H1 (cell line): Measurements from ENCODE around the gene CCNI2. TPM values are rescaled to one million over a fixed set of nuclear protein-coding genes. Genes with fewer than 3 reads are reported as not detected.

Experiments
- BCL11A ChIP-seq, 2 experiments: IDR thresholded peaks; one replicate each; pipeline ENCODE4 v1.6.1; 2011; ENCODE audit warnings: low read depth in 2 of 2, low read length in 2 of 2, mild to moderate bottlenecking in 2 of 2
- EGR1 ChIP-seq: IDR thresholded peaks from 2 replicates; pipeline ENCODE4 v1.6.1; 2011; ENCODE audit warnings: low read depth, low read length, borderline replicate concordance
- GABPA ChIP-seq: IDR thresholded peaks from 2 replicates; pipeline ENCODE4 v1.6.1; 2011; ENCODE audit warnings: mild to moderate bottlenecking, low read length, moderate library complexity, borderline replicate concordance; ENCODE audit not compliant: insufficient read depth
- HDAC6 ChIP-seq: IDR thresholded peaks from one replicate; pipeline ENCODE4 v1.7.1; 2012; ENCODE audit warnings: low read depth, mild to moderate bottlenecking, inconsistent platforms, low read length, moderate library complexity
- polyA plus RNA-seq, 7 experiments: library from polyadenylated mRNA; depleted of rRNA in 3 of 7; stranded (reverse) in 5 of 7; unstranded in 2 of 7; fragments of >200 nt in 5 of 7; fragments of 200-250 nt in 2 of 7; gene quantifications; 1 replicate in 5 of 7; 2 replicates in 1 of 7; 4 replicates in 1 of 7; pipeline versions ENCODE4 v1.2.1 to v1.2.3, GENCODE V29; 2011 to 2013; ENCODE audit warnings: missing spikeins in 2 of 7, mixed read lengths in 2 of 7
- total RNA-seq: library from RNA; stranded (reverse); fragmentation: NEBNext Ultra II Directional; extraction: Animal tissue kit (Norgen Biotek cat#: 25700); gene quantifications from 2 replicates; pipeline ENCODE4 v1.2.1, GENCODE V29; 2021
- TF ChIP-seq, protein P1 (sequence below): fragments of 300-600 bp; sonication (generic); IDR thresholded peaks from 2 replicates; pipeline ENCODE4 v1.7.1; 2012; ENCODE audit warnings: low read length, moderate library complexity, mild to moderate bottlenecking, inconsistent platforms; ENCODE audit not compliant: insufficient replicate concordance
- TF ChIP-seq, protein P2 (sequence below): IDR thresholded peaks from 2 replicates; pipeline ENCODE4 v1.6.1; 2011; ENCODE audit warnings: low read depth, mild to moderate bottlenecking, low read length; ENCODE audit not compliant: insufficient read depth

CCNI2 gene
- total and polyA plus RNA-seq, 2 of the 8 experiments (the other 6 are each of a cell fraction or from before 2014, with no cell fraction given): 1.3 to 1.4 TPM

DNA sequence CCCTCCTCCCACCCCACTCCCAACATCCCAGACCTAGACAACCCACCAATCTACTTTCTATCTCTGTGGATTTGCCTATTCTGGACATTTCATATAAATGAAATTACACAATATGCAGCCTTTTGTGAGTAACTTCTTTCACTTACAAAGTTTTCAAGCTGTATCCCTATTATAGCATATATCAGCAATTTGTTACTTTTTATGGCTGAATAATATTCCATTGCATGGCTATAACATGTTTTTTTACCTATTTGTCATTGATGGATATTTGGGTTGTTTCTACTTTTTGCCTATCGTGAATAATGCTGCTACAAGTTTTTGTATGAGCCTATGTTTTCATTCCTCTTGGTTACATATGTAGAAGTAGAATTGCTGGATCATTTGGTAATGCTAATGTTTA, 8.0 kb upstream of the CCNI2 start (continued):
- TF ChIP-seq, protein P1, sequence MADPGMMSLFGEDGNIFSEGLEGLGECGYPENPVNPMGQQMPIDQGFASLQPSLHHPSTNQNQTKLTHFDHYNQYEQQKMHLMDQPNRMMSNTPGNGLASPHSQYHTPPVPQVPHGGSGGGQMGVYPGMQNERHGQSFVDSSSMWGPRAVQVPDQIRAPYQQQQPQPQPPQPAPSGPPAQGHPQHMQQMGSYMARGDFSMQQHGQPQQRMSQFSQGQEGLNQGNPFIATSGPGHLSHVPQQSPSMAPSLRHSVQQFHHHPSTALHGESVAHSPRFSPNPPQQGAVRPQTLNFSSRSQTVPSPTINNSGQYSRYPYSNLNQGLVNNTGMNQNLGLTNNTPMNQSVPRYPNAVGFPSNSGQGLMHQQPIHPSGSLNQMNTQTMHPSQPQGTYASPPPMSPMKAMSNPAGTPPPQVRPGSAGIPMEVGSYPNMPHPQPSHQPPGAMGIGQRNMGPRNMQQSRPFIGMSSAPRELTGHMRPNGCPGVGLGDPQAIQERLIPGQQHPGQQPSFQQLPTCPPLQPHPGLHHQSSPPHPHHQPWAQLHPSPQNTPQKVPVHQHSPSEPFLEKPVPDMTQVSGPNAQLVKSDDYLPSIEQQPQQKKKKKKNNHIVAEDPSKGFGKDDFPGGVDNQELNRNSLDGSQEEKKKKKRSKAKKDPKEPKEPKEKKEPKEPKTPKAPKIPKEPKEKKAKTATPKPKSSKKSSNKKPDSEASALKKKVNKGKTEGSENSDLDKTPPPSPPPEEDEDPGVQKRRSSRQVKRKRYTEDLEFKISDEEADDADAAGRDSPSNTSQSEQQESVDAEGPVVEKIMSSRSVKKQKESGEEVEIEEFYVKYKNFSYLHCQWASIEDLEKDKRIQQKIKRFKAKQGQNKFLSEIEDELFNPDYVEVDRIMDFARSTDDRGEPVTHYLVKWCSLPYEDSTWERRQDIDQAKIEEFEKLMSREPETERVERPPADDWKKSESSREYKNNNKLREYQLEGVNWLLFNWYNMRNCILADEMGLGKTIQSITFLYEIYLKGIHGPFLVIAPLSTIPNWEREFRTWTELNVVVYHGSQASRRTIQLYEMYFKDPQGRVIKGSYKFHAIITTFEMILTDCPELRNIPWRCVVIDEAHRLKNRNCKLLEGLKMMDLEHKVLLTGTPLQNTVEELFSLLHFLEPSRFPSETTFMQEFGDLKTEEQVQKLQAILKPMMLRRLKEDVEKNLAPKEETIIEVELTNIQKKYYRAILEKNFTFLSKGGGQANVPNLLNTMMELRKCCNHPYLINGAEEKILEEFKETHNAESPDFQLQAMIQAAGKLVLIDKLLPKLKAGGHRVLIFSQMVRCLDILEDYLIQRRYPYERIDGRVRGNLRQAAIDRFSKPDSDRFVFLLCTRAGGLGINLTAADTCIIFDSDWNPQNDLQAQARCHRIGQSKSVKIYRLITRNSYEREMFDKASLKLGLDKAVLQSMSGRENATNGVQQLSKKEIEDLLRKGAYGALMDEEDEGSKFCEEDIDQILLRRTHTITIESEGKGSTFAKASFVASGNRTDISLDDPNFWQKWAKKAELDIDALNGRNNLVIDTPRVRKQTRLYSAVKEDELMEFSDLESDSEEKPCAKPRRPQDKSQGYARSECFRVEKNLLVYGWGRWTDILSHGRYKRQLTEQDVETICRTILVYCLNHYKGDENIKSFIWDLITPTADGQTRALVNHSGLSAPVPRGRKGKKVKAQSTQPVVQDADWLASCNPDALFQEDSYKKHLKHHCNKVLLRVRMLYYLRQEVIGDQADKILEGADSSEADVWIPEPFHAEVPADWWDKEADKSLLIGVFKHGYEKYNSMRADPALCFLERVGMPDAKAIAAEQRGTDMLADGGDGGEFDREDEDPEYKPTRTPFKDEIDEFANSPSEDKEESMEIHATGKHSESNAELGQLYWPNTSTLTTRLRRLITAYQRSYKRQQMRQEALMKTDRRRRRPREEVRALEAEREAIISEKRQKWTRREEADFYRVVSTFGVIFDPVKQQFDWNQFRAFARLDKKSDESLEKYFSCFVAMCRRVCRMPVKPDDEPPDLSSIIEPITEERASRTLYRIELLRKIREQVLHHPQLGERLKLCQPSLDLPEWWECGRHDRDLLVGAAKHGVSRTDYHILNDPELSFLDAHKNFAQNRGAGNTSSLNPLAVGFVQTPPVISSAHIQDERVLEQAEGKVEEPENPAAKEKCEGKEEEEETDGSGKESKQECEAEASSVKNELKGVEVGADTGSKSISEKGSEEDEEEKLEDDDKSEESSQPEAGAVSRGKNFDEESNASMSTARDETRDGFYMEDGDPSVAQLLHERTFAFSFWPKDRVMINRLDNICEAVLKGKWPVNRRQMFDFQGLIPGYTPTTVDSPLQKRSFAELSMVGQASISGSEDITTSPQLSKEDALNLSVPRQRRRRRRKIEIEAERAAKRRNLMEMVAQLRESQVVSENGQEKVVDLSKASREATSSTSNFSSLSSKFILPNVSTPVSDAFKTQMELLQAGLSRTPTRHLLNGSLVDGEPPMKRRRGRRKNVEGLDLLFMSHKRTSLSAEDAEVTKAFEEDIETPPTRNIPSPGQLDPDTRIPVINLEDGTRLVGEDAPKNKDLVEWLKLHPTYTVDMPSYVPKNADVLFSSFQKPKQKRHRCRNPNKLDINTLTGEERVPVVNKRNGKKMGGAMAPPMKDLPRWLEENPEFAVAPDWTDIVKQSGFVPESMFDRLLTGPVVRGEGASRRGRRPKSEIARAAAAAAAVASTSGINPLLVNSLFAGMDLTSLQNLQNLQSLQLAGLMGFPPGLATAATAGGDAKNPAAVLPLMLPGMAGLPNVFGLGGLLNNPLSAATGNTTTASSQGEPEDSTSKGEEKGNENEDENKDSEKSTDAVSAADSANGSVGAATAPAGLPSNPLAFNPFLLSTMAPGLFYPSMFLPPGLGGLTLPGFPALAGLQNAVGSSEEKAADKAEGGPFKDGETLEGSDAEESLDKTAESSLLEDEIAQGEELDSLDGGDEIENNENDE: no peak
- TF ChIP-seq, protein P2, sequence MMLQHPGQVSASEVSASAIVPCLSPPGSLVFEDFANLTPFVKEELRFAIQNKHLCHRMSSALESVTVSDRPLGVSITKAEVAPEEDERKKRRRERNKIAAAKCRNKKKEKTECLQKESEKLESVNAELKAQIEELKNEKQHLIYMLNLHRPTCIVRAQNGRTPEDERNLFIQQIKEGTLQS: no peak
- no peak for TF ChIP-seq BCL11A (IDR thresholded peaks at IDR 0.05; ENCODE audit: low read depth in 2 of 2, low read length in 2 of 2)
- TF ChIP-seq GABPA: no peak
- TF ChIP-seq EGR1: no peak
- no peak for TF ChIP-seq HDAC6
- TF ChIP-seq, all 59 proteins: peak for 0
